H9 (cell line): Measurements from ENCODE around the gene CA12. TPM values are rescaled to one million over a fixed set of nuclear protein-coding genes. Genes with fewer than 3 reads are reported as not detected.

Experiments used
- DNase-seq: peaks from one replicate; pipeline ENCODE4 v3.0.0-alpha.2; 2017
- H2AFZ ChIP-seq: one replicate; pipeline ENCODE4 v1.6.1; 2013; ENCODE audit warnings: mild to moderate bottlenecking, low read length, control low read depth, moderate library complexity
- H2AK5ac ChIP-seq: 2 replicates; pipeline ENCODE4 v1.6.1; 2013; ENCODE audit warnings: low read length, control low read depth, mixed read lengths; ENCODE audit not compliant: insufficient read length
- H2BK120ac ChIP-seq: one replicate; pipeline ENCODE4 v1.6.1; 2013; ENCODE audit warnings: low read depth, mild to moderate bottlenecking, low read length, control low read depth, inconsistent platforms; ENCODE audit not compliant: poor library complexity, severe bottlenecking
- H2BK12ac ChIP-seq: 2 replicates; pipeline ENCODE4 v1.6.1; 2013; ENCODE audit warnings: low read length, control low read depth, mixed read lengths, low read depth; ENCODE audit not compliant: insufficient read length
- H2BK15ac ChIP-seq: 2 replicates; pipeline ENCODE4 v1.6.1; 2013; ENCODE audit warnings: low read depth, low read length, control low read depth
- H2BK20ac ChIP-seq: one replicate; pipeline ENCODE4 v1.6.1; 2013; ENCODE audit warnings: low read depth, mild to moderate bottlenecking, low read length, control low read depth, inconsistent platforms; ENCODE audit not compliant: poor library complexity, severe bottlenecking
- H2BK5ac ChIP-seq: 2 replicates; pipeline ENCODE4 v1.6.1; 2013; ENCODE audit warnings: low read length, control low read depth, mixed read lengths; ENCODE audit not compliant: insufficient read length
- H3K14ac ChIP-seq: 2 replicates; pipeline ENCODE4 v1.6.1; 2013; ENCODE audit warnings: low read length, control low read depth; ENCODE audit not compliant: insufficient read depth
- H3K18ac ChIP-seq: 2 replicates; pipeline ENCODE4 v1.6.1; 2013; ENCODE audit warnings: low read depth, mild to moderate bottlenecking, mixed read lengths, low read length, control low read depth; ENCODE audit not compliant: insufficient read length
- H3K23ac ChIP-seq: 2 replicates; pipeline ENCODE4 v1.6.1; 2013; ENCODE audit warnings: low read length, control low read depth, mixed read lengths, low read depth; ENCODE audit not compliant: insufficient read length
- H3K23me2 ChIP-seq: 2 replicates; pipeline ENCODE4 v1.6.1; 2013; ENCODE audit warnings: low read depth, mild to moderate bottlenecking, mixed read lengths, low read length, control low read depth; ENCODE audit not compliant: insufficient read length, poor library complexity, severe bottlenecking
- H3K27ac ChIP-seq: 2 replicates; pipeline ENCODE4 v1.5.1; 2013; ENCODE audit warnings: low read length, control low read depth, mixed read lengths, low read depth; ENCODE audit not compliant: insufficient read length
- H3K27me3 ChIP-seq: 2 replicates; pipeline ENCODE4 v1.6.1; 2013; ENCODE audit warnings: low read length, control low read depth, inconsistent platforms; ENCODE audit not compliant: insufficient read depth
- H3K4ac ChIP-seq: 2 replicates; pipeline ENCODE4 v1.6.1; 2013; ENCODE audit warnings: low read depth, mild to moderate bottlenecking, control low read depth, inconsistent platforms, low read length, moderate library complexity
- H3K4me1 ChIP-seq: 2 replicates; pipeline ENCODE4 v1.6.1; 2013; ENCODE audit warnings: low read length, control low read depth, inconsistent platforms; ENCODE audit not compliant: insufficient read depth
- H3K4me2 ChIP-seq: 2 replicates; pipeline ENCODE4 v1.6.1; 2013; ENCODE audit warnings: low read length, control low read depth, mixed read lengths; ENCODE audit not compliant: insufficient read length, insufficient read depth
- H3K56ac ChIP-seq: 2 replicates; pipeline ENCODE4 v1.6.1; 2013; ENCODE audit warnings: low read depth, mild to moderate bottlenecking, mixed read lengths, low read length, control low read depth; ENCODE audit not compliant: insufficient read length
- H3K79me1 ChIP-seq: 2 replicates; pipeline ENCODE4 v1.6.1; 2013; ENCODE audit warnings: low read depth, mild to moderate bottlenecking, moderate library complexity, low read length, control low read depth, inconsistent platforms; ENCODE audit not compliant: insufficient read depth, poor library complexity, severe bottlenecking
- H3K79me2 ChIP-seq: 2 replicates; pipeline ENCODE4 v1.6.1; 2013; ENCODE audit warnings: low read length, control low read depth, inconsistent platforms; ENCODE audit not compliant: insufficient read depth
- H3K9ac ChIP-seq: 2 replicates; pipeline ENCODE4 v1.6.1; 2013; ENCODE audit warnings: low read length, control low read depth, mixed read lengths; ENCODE audit not compliant: insufficient read length; ENCODE audit errors: extremely low read depth
- H3K9me3 ChIP-seq: one replicate; pipeline ENCODE4 v1.6.1; 2013; ENCODE audit warnings: low read depth, low read length, inconsistent platforms; ENCODE audit not compliant: control insufficient read depth
- H3T11ph ChIP-seq: one replicate; pipeline ENCODE4 v1.6.1; 2013; ENCODE audit warnings: mild to moderate bottlenecking, low read length, control low read depth, inconsistent platforms
- H4K20me1 ChIP-seq: one replicate; pipeline ENCODE4 v1.6.1; 2013; ENCODE audit not compliant: control insufficient read depth, insufficient read length, insufficient read depth
- H4K5ac ChIP-seq: 2 replicates; pipeline ENCODE4 v1.6.1; 2013; ENCODE audit warnings: low read depth, mild to moderate bottlenecking, mixed read lengths, low read length, control low read depth; ENCODE audit not compliant: insufficient read length
- H4K8ac ChIP-seq: replicated peaks from 2 replicates; pipeline ENCODE4 v1.6.1; 2013; ENCODE audit warnings: low read length, control low read depth, mixed read lengths, low read depth; ENCODE audit not compliant: insufficient read length
- H4K91ac ChIP-seq: 2 replicates; pipeline ENCODE4 v1.6.1; 2013; ENCODE audit warnings: low read depth, mild to moderate bottlenecking, moderate library complexity, mixed read lengths, low read length, control low read depth; ENCODE audit not compliant: insufficient read length
- H3K27ac Mint-ChIP-seq, 3 experiments: 2 replicates in 2 of 3; 3 replicates in 1 of 3; pipeline ENCODE4 v1.8.0; 2020 to 2021; ENCODE audit warnings: mixed read lengths in 3 of 3, mild to moderate bottlenecking in 1 of 3, moderate library complexity in 1 of 3
- H3K27me3 Mint-ChIP-seq: 2 replicates; pipeline ENCODE4 v1.8.0; 2021; ENCODE audit warnings: low read depth, mild to moderate bottlenecking, moderate library complexity, mixed read lengths
- H3K36me3 Mint-ChIP-seq, 3 experiments: 2 replicates in 2 of 3; 3 replicates in 1 of 3; pipeline ENCODE4 v1.8.0; 2020 to 2021; ENCODE audit warnings: low read depth in 3 of 3, mixed read lengths in 3 of 3; ENCODE audit not compliant: insufficient read depth in 1 of 3
- H3K4me1 Mint-ChIP-seq, 2 experiments: 2 replicates each; pipeline ENCODE4 v1.8.0; 2020; ENCODE audit warnings: mixed read lengths in 2 of 2
- H3K4me3 Mint-ChIP-seq, 2 experiments: 2 replicates in 1 of 2; 3 replicates in 1 of 2; pipeline ENCODE4 v1.8.0; 2020 to 2021; ENCODE audit warnings: mild to moderate bottlenecking in 2 of 2, mixed read lengths in 2 of 2, moderate library complexity in 1 of 2
- H3K9me3 Mint-ChIP-seq, 2 experiments: 2 replicates in 1 of 2; 3 replicates in 1 of 2; pipeline ENCODE4 v1.8.0; 2020; ENCODE audit warnings: mild to moderate bottlenecking in 2 of 2, mixed read lengths in 2 of 2, moderate library complexity in 1 of 2
- WGBS: extraction: QIAGEN DNeasy Blood & Tissue Kit; methylation state at CpG from one replicate; pipeline ENCODE4 v1.1.7; 2013; ENCODE audit warnings: missing lambda C conversion rate, low lambda C conversion rate, mixed read lengths; ENCODE audit not compliant: insufficient read length; ENCODE audit errors: extremely low coverage; 5-methylcytosine and 5-hydroxymethylcytosine counted together
- total RNA-seq: library from RNA; stranded (reverse); gene quantifications from 2 replicates; pipeline ENCODE4 v1.2.1, GENCODE V29; 2021
- TF ChIP-seq, protein P1 (sequence below): fragments of 200-600 bp; sonication (generic); conservative IDR thresholded peaks from 3 replicates; pipeline ENCODE4 v1.8.0; 2021; ENCODE audit warnings: antibody characterized with exemption, mild to moderate bottlenecking

Gene CA12
- total RNA-seq, 1 experiment from 2014 or later = 0.68 TPM

DNA sequence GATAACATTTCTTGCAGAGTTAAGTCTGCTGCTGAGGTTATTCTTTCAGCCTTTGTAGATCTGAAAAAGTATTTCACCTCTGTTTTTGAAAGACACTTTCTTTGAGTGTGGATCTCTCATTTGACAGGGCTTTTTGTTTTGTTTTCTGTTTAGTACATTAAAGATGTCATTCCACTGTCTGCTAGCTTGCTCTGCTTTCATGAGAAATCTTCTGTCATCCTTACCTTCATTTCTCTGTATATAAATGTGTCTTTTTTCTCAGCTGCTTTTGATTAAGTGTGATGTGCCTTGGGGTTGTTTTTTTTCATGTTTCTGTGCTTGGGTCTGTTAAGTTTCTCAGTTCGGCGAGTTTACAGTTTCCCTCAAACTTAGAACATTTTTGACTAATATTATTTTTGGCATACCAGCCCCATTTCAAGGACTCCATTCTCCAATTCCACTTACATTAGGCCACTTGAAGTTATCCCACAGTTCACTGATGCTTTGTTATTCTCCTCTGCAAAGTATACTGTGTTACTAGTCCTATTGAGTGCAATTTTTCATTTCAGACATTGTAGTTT, 43.9 kb upstream of the CA12 start:
- H4K91ac ChIP-seq = no peak overlapping the region
- Mint-ChIP-seq H3K9me3 (peaks cover 14 to 16% of the 10 kb centered on the region in 2 experiments), H3K4me3 (no peak overlapping the region), H3K27ac (no peak overlapping the region), H3K4me1 (peaks cover 4 to 13% of the 10 kb centered on the region in 2 experiments), H3K36me3 (peaks cover 1 to 16% (median 4%) of the 10 kb centered on the region in 3 experiments; a peak in 5 of 7 replicates), H3K27me3 (peaks cover 3% of the 10 kb centered on the region; the same call in 1 of the 2 replicates)
- no peaks in the 10 kb centered on the region for H3K9me3 ChIP-seq
- no peak overlapping the region for H3K27ac ChIP-seq
- no peak overlapping the region for H2BK120ac ChIP-seq
- H2BK20ac ChIP-seq = no peak overlapping the region
- H3K79me2 ChIP-seq = no peaks in the 10 kb centered on the region
- no peaks in the 10 kb centered on the region for H3K23me2 ChIP-seq
- H3K4ac ChIP-seq = no peak overlapping the region
- H3K9ac ChIP-seq = no peak overlapping the region
- no CpG with 5 or more reads among the region's 2 CpGs for WGBS
- H4K8ac ChIP-seq = no peak overlapping the region
- no peaks in the 10 kb centered on the region for H3K79me1 ChIP-seq
- H4K5ac ChIP-seq = no peak overlapping the region
- H3K27me3 ChIP-seq = no peaks in the 10 kb centered on the region
- H4K20me1 ChIP-seq = no peaks in the 10 kb centered on the region
- H3K23ac ChIP-seq = no peak overlapping the region
- H2BK15ac ChIP-seq = no peak overlapping the region
- H2AK5ac ChIP-seq = no peak overlapping the region
- no peak overlapping the region for H3K18ac ChIP-seq
- no peak overlapping the region for H2AFZ ChIP-seq
- no peak for DNase-seq
- H2BK5ac ChIP-seq = no peak overlapping the region
- H3T11ph ChIP-seq = no peak overlapping the region
- TF ChIP-seq, protein P1, sequence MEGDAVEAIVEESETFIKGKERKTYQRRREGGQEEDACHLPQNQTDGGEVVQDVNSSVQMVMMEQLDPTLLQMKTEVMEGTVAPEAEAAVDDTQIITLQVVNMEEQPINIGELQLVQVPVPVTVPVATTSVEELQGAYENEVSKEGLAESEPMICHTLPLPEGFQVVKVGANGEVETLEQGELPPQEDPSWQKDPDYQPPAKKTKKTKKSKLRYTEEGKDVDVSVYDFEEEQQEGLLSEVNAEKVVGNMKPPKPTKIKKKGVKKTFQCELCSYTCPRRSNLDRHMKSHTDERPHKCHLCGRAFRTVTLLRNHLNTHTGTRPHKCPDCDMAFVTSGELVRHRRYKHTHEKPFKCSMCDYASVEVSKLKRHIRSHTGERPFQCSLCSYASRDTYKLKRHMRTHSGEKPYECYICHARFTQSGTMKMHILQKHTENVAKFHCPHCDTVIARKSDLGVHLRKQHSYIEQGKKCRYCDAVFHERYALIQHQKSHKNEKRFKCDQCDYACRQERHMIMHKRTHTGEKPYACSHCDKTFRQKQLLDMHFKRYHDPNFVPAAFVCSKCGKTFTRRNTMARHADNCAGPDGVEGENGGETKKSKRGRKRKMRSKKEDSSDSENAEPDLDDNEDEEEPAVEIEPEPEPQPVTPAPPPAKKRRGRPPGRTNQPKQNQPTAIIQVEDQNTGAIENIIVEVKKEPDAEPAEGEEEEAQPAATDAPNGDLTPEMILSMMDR = no peak
- no peak overlapping the region for H2BK12ac ChIP-seq
- H3K56ac ChIP-seq = no peak overlapping the region
- no peak overlapping the region for H3K14ac ChIP-seq
- no peaks in the 10 kb centered on the region; the same call in 1 of the 2 replicates for H3K4me1 ChIP-seq
- no peak overlapping the region for H3K4me2 ChIP-seq
